ENCODE results near the gene GOLGA8M.
"Not testable (repeated sequence)": the region's sequence is repeated elsewhere in the genome, so short reads cannot be mapped to it uniquely, and the experiment has no call there.

GRCh38 chr15:28723986-28724385 lies 11.8 kb upstream of the GOLGA8M start:
- not testable (repeated sequence) for TF ChIP-seq CTCF (IDR thresholded peaks at IDR 0.05 in 8 of 11, conservative IDR thresholded peaks at IDR 0.05 in 3 of 11); POLR2AphosphoS5 (IDR thresholded peaks at IDR 0.05); POLR2A (IDR thresholded peaks at IDR 0.05)

Measured in spleen (tissue), 7 donors.